Neuronal stem cell (in vitro differentiated cells): ENCODE results near the gene OVCH2.

Source experiments
- DNase-seq: peaks from one replicate; pipeline ENCODE4 v3.0.0-alpha.2; 2013; ENCODE audit warnings: low spot score
- H2AFZ ChIP-seq: one replicate; pipeline ENCODE4 v1.6.1; 2013; ENCODE audit warnings: mild to moderate bottlenecking, low read length, inconsistent platforms
- H2AK5ac ChIP-seq: 2 replicates; pipeline ENCODE4 v1.6.1; 2013; ENCODE audit warnings: low read depth, mild to moderate bottlenecking, inconsistent platforms, low read length, moderate library complexity, mixed read lengths
- H2BK120ac ChIP-seq: 2 replicates; pipeline ENCODE4 v1.6.1; 2013; ENCODE audit warnings: low read depth, mild to moderate bottlenecking, inconsistent platforms, low read length, moderate library complexity, mixed read lengths
- H2BK12ac ChIP-seq: one replicate; pipeline ENCODE4 v1.6.1; 2013; ENCODE audit warnings: low read length, inconsistent platforms
- H2BK15ac ChIP-seq: 2 replicates; pipeline ENCODE4 v1.6.1; 2013; ENCODE audit warnings: mild to moderate bottlenecking, low read length, inconsistent platforms, mixed read lengths
- H2BK5ac ChIP-seq: one replicate; pipeline ENCODE4 v1.6.1; 2013; ENCODE audit warnings: inconsistent platforms, mild to moderate bottlenecking, low read length, moderate library complexity
- H3K14ac ChIP-seq: one replicate; pipeline ENCODE4 v1.6.1; 2013; ENCODE audit warnings: low read length, inconsistent platforms
- H3K18ac ChIP-seq: 2 replicates; pipeline ENCODE4 v1.6.1; 2013; ENCODE audit warnings: low read length, inconsistent platforms
- H3K23ac ChIP-seq: 2 replicates; pipeline ENCODE4 v1.6.1; 2013; ENCODE audit warnings: low read depth, mild to moderate bottlenecking, mixed read lengths, low read length, inconsistent platforms; ENCODE audit not compliant: poor library complexity
- H3K27ac ChIP-seq: replicated peaks from 3 replicates; pipeline ENCODE4 v1.5.1; 2013; ENCODE audit warnings: low read length, inconsistent platforms
- H3K27me3 ChIP-seq, 3 experiments: 2 replicates each; pipeline ENCODE4 v1.6.1; 2013; ENCODE audit warnings: low read length in 3 of 3, mild to moderate bottlenecking in 2 of 3, inconsistent platforms in 1 of 3, low read depth in 1 of 3, mixed read lengths in 1 of 3, moderate library complexity in 1 of 3; ENCODE audit not compliant: control insufficient read depth in 3 of 3, insufficient read depth in 3 of 3
- H3K36me3 ChIP-seq, 2 donors: replicated peaks in 1 of 2; 2 replicates each; pipeline ENCODE4 v1.6.1; 2013; ENCODE audit warnings: low read length in 2 of 2; ENCODE audit not compliant: control insufficient read depth in 2 of 2, insufficient read depth in 2 of 2
- H3K4ac ChIP-seq: 2 replicates; pipeline ENCODE4 v1.6.1; 2013; ENCODE audit warnings: inconsistent platforms, mild to moderate bottlenecking, low read length, moderate library complexity
- H3K4me1 ChIP-seq, 2 donors: 1 replicate in 1 of 2; 2 replicates in 1 of 2; pipeline ENCODE4 v1.6.1; 2013; ENCODE audit warnings: low read length in 2 of 2, low read depth in 1 of 2; ENCODE audit not compliant: control insufficient read depth in 2 of 2, insufficient read depth in 1 of 2
- H3K4me2 ChIP-seq: one replicate; pipeline ENCODE4 v1.6.1; 2013; ENCODE audit warnings: mild to moderate bottlenecking, low read length, inconsistent platforms; ENCODE audit not compliant: insufficient read depth, poor library complexity, severe bottlenecking
- H3K4me3 ChIP-seq, 2 donors: 2 replicates each; pipeline ENCODE4 v1.5.1; 2013; ENCODE audit warnings: low read length in 2 of 2, mild to moderate bottlenecking in 2 of 2, inconsistent platforms in 1 of 2, moderate library complexity in 1 of 2
- H3K79me1 ChIP-seq: one replicate; pipeline ENCODE4 v1.6.1; 2013; ENCODE audit warnings: low read depth, mild to moderate bottlenecking, inconsistent platforms, low read length, moderate library complexity
- H3K9ac ChIP-seq: one replicate; pipeline ENCODE4 v1.6.1; 2013; ENCODE audit warnings: mild to moderate bottlenecking, low read depth, low read length, inconsistent platforms; ENCODE audit not compliant: poor library complexity
- H3K9me3 ChIP-seq, 2 donors: replicated peaks in 1 of 2; 2 replicates each; pipeline versions ENCODE3 to v1.6.1; 2013; ENCODE audit warnings: low read length in 2 of 2, mild to moderate bottlenecking in 2 of 2, inconsistent platforms in 1 of 2, low read depth in 1 of 2, mixed read lengths in 1 of 2, moderate library complexity in 1 of 2; ENCODE audit not compliant: control insufficient read depth in 2 of 2, insufficient read depth in 1 of 2
- H4K8ac ChIP-seq: one replicate; pipeline ENCODE4 v1.6.1; 2013; ENCODE audit warnings: low read depth, mild to moderate bottlenecking, inconsistent platforms, low read length, moderate library complexity
- H4K91ac ChIP-seq: one replicate; pipeline ENCODE4 v1.6.1; 2013; ENCODE audit warnings: low read length, low read depth, mild to moderate bottlenecking, inconsistent platforms; ENCODE audit not compliant: poor library complexity
- WGBS, 2 donors: extraction: QIAGEN DNeasy Blood & Tissue Kit; methylation state at CpG; one replicate each; pipeline ENCODE4 v1.1.7; 2013; ENCODE audit warnings: missing lambda C conversion rate in 2 of 2, mixed read lengths in 1 of 2; ENCODE audit not compliant: insufficient read length in 2 of 2, insufficient replicate concordance in 1 of 2; ENCODE audit errors: extremely low coverage in 2 of 2; 5-methylcytosine and 5-hydroxymethylcytosine counted together

Gene OVCH2

DNA sequence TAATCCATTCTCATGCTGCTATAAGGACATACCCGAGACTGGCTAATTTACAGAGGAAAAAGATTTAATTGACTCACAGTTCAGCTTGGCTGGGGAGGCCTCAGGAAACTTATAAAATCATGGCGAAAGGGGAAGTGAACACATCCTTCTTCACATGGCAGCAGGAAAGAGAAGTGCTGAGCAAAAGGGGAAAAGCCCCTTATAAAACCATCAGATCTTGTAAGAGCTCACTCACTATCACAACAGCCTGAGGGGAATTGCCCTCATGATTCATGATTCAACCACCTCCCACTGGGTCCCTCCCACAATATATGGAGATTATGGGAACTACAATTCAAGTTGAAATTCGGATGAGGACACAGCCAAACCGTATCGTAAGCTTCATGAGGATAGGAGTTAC lies 29.2 kb downstream of the OVCH2 start:
- no peak overlapping the region for H2AFZ ChIP-seq
- DNase-seq: no peak
- H3K79me1 ChIP-seq: peaks cover 3% of the 10 kb centered on the region
- H2BK5ac ChIP-seq: no peak overlapping the region
- H3K27ac ChIP-seq: no peak overlapping the region
- H3K9me3 ChIP-seq: no peaks in the 10 kb centered on the region
- no peak overlapping the region for H3K23ac ChIP-seq
- no peak overlapping the region for H2BK120ac ChIP-seq
- no peak overlapping the region for H3K4me3 ChIP-seq
- peaks cover 0 to 2% of the 10 kb centered on the region in 2 donors for H3K36me3 ChIP-seq
- no peak overlapping the region for H3K9ac ChIP-seq
- H3K4me2 ChIP-seq: no peak overlapping the region
- H3K27me3 ChIP-seq: peaks cover 0 to 15% (median 2%) of the 10 kb centered on the region in 3 experiments
- H2BK12ac ChIP-seq: no peak overlapping the region
- no CpG with 5 or more reads among the region's 5 CpGs for WGBS, 2 donors
- no peak overlapping the region for H2BK15ac ChIP-seq
- no peak overlapping the region for H4K8ac ChIP-seq
- H3K18ac ChIP-seq: no peak overlapping the region
- H3K4ac ChIP-seq: no peak overlapping the region
- H4K91ac ChIP-seq: no peak overlapping the region
- H2AK5ac ChIP-seq: no peak overlapping the region
- no peak overlapping the region for H3K14ac ChIP-seq
- peaks cover 0 to 9% of the 10 kb centered on the region in 2 donors for H3K4me1 ChIP-seq

DNA sequence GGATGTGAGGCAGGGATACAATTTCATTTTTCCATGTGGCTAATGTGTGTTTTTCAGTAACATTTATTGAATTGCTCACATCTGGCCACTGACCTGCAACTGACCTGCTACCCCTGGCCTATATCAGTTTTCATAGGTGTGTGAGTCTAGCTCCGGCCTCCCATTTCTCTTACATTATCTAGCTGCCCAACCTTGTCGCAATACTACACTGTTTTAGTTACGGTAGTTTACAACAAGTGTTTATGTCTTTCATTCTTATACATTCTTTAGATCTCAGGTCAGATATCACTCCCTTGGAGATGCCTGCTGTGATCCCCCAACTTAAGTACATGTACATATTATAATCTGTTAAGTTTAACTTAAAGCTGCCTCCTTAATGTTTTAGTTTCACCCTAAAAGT lies 30.6 kb downstream of the OVCH2 start:
- Histone ChIP-seq H3K36me3 (peaks cover 0 to 2% of the 10 kb centered on the region in 2 donors), H3K4me1 (peaks cover 0 to 9% of the 10 kb centered on the region in 2 donors), H2AFZ (no peak overlapping the region), H3K4me2 (no peak overlapping the region), H3K9me3 (no peaks in the 10 kb centered on the region), H2BK15ac (no peak overlapping the region), H3K27me3 (peaks cover 0 to 18% (median 2%) of the 10 kb centered on the region in 3 experiments), H3K23ac (no peak overlapping the region), H3K4ac (no peak overlapping the region), H3K27ac (no peak overlapping the region), H3K18ac (no peak overlapping the region), H3K4me3 (no peak overlapping the region), H2BK12ac (no peak overlapping the region), H4K91ac (no peak overlapping the region), H4K8ac (no peak overlapping the region), H2BK120ac (no peak overlapping the region), H2AK5ac (no peak overlapping the region), H3K79me1 (peaks cover 3% of the 10 kb centered on the region), H3K14ac (no peak overlapping the region), H3K9ac (no peak overlapping the region), H2BK5ac (no peak overlapping the region)
- DNase-seq: no peak
- no CpG with 5 or more reads among the region's 3 CpGs for WGBS, 2 donors

DNA sequence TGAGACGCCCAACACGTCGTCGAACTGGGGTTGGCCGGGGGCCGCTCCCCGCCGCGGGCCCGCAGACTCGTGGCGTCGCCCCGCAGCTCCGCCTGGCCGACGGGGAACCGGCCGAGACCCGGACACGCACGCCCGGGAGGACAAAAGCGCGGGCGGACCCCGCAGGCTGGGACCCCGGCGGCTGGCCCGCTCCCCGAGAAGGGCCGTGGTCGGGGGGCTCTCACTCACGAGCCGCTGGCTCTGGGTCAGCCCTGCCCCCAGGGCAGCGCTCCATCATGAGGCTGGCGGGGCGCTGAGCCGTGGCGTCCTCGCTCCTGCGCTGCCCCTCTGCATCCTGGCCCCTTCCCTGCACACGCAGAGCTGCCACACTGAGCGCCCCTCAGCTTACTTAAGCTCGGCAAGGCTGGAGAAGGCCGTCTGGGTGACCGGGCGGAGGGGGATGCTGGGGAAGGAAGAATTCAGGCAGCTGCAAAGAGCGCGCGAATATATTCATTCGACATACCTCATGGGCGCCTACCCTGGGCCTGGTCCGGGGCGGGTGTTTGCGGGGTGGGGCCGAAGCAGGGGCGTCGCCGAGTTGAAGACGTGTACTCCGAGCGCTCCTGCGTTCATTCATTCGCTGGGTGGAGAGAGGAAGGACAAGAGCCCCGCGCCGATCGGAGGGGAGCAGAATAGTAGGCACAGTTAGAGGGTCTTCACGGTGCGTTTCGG lies 32.4 kb downstream of the OVCH2 start:
- Histone ChIP-seq H3K14ac (peak overlapping the region; percentile 95), H3K36me3 (peaks cover 0 to 2% of the 10 kb centered on the region in 2 donors), H3K4me2 (peak overlapping the region; percentile 79), H2AK5ac (peak overlapping the region; percentile 53), H4K8ac (no peak overlapping the region), H3K27ac (no peak overlapping the region), H4K91ac (no peak overlapping the region), H3K4me3 (peak overlapping the region in 1 of 2 donors; percentile 84), H3K9me3 (no peaks in the 10 kb centered on the region), H3K23ac (peak overlapping the region; percentile 65), H2BK12ac (no peak overlapping the region), H2BK120ac (no peak overlapping the region), H3K79me1 (peaks cover 3% of the 10 kb centered on the region), H3K27me3 (peaks cover 0 to 21% (median 2%) of the 10 kb centered on the region in 3 experiments), H3K4ac (peak overlapping the region; percentile 80), H3K4me1 (peaks cover 6 to 12% of the 10 kb centered on the region in 2 donors), H2BK5ac (peak overlapping the region; percentile 40), H3K9ac (peak overlapping the region; percentile 95), H2BK15ac (no peak overlapping the region), H2AFZ (no peak overlapping the region), H3K18ac (peak overlapping the region; percentile 99)
- DNase-seq: peak; percentile 48
- no CpG with 5 or more reads among the region's 72 CpGs for WGBS, 2 donors

DNA sequence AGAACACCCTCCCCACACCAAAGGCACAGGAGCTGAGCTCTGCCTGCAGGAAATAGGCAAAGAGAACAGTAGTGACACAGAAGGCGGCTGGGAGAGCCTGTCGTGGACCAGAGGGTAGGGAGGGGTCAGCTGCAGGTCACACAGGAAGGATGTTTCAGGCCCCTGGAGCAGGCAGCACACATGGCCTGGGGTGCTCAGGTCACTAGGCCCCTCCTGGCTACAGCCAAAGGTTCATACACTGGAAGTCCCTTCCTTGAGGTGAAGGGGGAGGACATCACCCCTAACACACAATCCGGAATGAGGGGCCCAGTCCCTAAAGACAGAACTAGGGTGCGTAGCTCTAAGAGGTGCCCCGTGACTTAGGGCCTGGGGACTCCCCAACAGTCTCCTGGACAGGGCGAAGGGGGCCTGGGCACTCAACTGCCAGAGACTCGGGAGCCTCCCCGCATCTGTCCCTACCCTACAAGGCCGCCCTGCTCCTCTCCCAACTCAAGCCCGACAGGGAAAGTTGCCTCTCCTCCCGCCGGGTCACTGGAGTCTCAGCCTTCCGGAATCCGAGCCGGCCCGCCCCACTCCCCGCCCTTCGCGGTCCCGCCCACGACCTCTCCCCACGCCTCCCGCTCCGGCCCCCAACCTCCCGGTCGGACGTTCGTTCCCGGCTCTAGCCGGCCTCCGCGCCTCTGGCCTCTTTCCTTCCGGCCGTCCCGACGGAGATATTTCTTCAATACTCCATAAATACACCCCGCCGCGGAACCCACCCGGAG lies 33.1 kb downstream of the OVCH2 start, which contains the start of gene CYB5R2:
TSS of gene CYB5R2 (minus strand) at position 541 of the 764 bp plus-strand sequence. CDS start 675 bp downstream, outside the sequence.
- Histone ChIP-seq H3K36me3 (peaks cover 0 to 2% of the 10 kb centered on the region in 2 donors), H2BK15ac (no peak within 1 kb of the TSS), H3K27ac (no peak within 1 kb of the TSS), H3K27me3 (peaks cover 0 to 21% (median 2%) of the 10 kb centered on the region in 3 experiments), H3K14ac (peak within 1 kb of the TSS; percentile 95), H3K18ac (peak within 1 kb of the TSS; percentile 99), H2AFZ (no peak within 1 kb of the TSS), H3K4me1 (peaks cover 13 to 16% of the 10 kb centered on the region in 2 donors), H3K79me1 (peaks cover 3% of the 10 kb centered on the region), H2AK5ac (peak within 1 kb of the TSS; percentile 53), H3K23ac (peak within 1 kb of the TSS; percentile 65), H3K9ac (peak within 1 kb of the TSS; percentile 95), H3K4me2 (peak within 1 kb of the TSS; percentile 79), H2BK5ac (peak within 1 kb of the TSS; percentile 40), H3K9me3 (no peaks in the 10 kb centered on the region), H4K91ac (no peak within 1 kb of the TSS), H2BK120ac (no peak within 1 kb of the TSS), H4K8ac (no peak within 1 kb of the TSS), H3K4me3 (peak within 1 kb of the TSS in 1 of 2 donors; percentile 84), H3K4ac (peak within 1 kb of the TSS; percentile 80), H2BK12ac (peak within 1 kb of the TSS; percentile 65)
- no CpG with 5 or more reads among the region's 40 CpGs for WGBS, 2 donors
- peak; percentile 59 for DNase-seq
